LNCAP (cell line): ENCODE data around the gene GOLPH3.

Source experiments
- TF ChIP-seq, protein P1 (sequence below): fragments of 450-650 bp; IDR thresholded peaks from 2 replicates; pipeline ENCODE4 v1.5.1; 2017; ENCODE audit warnings: mild to moderate bottlenecking

Gene GOLPH3

DNA sequence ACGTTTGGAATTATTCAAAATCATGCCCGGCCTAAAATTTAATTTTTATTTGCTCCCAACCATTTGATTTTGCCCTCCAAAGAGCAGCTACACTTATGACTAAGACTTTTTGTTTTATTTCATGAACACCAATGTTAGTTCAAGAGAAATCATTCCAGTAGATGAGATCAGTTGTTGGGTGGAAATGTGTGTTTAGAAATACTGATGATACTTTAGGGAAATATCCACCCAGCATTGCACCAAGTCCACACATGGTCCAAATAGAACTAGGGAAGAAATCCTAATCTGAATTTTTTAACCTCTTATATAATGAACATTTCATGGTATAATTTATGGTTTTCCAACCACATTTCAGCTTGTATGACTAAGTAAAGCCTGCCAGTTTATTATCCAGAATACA lies 28.3 kb upstream of the GOLPH3 start:
- TF ChIP-seq, protein P1, sequence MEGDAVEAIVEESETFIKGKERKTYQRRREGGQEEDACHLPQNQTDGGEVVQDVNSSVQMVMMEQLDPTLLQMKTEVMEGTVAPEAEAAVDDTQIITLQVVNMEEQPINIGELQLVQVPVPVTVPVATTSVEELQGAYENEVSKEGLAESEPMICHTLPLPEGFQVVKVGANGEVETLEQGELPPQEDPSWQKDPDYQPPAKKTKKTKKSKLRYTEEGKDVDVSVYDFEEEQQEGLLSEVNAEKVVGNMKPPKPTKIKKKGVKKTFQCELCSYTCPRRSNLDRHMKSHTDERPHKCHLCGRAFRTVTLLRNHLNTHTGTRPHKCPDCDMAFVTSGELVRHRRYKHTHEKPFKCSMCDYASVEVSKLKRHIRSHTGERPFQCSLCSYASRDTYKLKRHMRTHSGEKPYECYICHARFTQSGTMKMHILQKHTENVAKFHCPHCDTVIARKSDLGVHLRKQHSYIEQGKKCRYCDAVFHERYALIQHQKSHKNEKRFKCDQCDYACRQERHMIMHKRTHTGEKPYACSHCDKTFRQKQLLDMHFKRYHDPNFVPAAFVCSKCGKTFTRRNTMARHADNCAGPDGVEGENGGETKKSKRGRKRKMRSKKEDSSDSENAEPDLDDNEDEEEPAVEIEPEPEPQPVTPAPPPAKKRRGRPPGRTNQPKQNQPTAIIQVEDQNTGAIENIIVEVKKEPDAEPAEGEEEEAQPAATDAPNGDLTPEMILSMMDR: no peak

DNA sequence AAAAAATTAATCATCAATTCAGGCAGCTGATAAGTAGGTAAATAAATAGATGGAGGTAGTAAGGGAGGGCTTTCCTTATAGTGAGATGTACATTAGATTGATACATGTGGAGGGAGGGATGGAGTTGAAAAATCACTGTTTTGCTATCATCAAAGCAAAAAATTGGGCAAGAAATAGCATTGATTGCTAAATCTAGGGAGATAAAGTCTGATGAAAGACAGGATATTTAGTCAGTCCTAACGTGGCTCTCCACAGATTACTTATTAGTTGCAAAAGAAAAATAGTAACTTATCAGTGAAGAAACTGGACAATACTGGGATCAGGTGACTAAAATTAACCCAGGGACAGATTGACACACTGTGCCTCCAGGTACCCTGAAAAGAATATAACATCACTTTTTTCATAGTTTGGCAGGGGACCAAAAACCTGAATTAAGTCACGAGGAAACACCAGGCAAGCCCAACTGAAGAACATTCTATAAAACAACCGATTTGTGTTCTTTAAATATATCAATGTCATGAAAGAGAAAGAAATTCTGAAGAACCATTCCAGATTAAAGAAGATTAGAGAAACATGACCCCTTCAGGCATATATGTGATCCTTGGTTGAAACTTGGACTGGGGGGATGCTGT lies 27.1 kb upstream of the GOLPH3 start:
- TF ChIP-seq, protein P1: no peak

DNA sequence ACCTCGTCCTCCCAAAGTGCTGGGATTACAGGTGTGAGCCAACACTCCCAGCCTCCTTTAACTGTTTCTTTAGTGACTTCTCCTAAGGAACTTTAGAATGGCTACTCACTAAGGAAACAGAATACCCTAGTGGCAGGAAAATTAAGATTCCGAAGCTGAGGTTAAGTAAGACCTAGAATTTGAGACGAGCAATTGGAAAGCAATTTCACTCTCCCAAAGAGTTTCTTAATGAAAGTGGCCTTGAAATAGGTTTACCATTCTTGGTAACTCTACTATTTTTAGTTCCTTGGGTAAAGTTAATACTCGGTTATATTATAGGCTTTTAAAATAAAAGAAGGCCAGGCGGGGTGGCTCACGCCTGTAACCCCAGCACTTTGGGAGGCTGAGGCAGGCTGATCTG lies 22.9 kb upstream of the GOLPH3 start:
- TF ChIP-seq, protein P1: no peak

DNA sequence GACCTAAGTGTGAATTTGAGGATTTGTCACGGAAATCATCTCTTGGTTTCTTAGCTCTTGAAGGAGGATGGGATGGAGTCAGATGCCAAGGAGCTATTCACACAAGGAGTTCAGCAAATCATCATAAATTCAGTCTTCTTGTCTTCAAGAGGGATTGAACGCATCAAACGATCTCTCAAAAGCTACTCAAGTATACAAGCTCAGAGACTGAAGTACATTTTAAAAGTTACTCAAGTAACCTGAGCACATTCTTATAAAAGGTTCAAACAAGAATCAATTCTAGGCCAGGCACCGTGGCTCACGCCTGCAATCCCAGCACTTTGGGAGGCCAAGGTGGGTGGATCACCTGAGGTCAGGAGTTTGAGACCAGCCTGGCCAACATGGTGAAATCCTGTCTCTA lies 21.1 kb upstream of the GOLPH3 start:
- TF ChIP-seq, protein P1: no peak

DNA sequence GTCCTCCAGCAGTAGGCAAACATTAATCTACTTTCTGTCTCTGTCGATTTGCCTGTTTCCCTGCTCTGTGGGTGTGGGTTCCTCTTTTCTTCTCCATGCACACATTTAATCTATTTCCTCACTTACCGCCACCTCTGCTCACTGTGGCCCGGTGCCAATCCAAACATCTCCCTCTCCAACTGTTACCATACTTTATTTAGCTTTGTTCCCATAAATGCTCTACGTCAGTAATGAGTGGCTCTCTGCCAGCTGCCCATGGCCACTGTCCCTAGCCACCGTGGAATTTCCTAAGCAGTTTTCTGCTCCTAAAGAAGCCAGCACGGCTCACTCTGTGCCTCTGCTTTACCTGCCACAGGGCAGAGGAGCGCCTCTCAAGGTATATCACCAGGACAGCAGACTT lies 19.5 kb upstream of the GOLPH3 start:
- TF ChIP-seq, protein P1: no peak

DNA sequence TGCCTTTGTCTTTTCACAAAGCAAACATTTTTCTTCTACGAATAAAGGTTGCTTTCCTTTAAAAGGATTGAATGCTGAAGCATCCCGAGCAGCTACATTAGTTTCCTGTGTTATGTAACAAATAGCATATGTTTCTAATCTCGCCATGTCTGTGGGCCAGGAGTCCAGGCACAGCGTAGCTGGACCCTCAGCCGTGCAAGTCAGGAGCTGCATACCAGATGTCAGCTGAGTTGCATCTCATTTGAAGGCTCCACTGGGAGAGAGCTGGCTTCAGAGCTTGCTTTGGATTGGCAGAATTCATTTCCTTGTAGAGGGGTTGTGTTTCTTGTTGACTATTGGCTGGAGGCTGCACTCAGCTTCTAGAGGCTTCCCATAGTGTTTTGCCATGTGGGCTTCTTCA lies 16.0 kb upstream of the GOLPH3 start:
- TF ChIP-seq, protein P1: no peak

DNA sequence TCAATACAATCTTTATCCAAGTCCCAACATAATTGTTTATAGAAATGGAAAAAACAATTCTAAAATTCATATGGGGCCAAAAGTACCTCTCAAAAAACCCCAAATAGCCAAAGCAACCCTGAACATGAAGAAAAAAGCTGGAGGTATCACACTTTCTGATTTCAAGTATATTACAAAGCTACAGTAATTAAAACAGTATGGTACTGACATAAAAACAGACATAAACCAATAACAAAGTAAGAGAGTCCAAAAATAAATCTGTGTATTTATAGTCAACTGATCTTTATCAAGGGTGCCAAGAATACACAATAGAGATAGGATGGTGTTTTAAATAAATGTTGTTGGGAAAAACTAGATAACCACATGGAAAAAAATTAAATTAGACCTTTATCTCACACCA lies 13.6 kb upstream of the GOLPH3 start:
- TF ChIP-seq, protein P1: no peak
